ENCODE results near the gene HINT1.
"Not testable (repeated sequence)": the region's sequence is repeated elsewhere in the genome, so short reads cannot be mapped to it uniquely, and the experiment has no call there.

The HINT1 gene

DNA sequence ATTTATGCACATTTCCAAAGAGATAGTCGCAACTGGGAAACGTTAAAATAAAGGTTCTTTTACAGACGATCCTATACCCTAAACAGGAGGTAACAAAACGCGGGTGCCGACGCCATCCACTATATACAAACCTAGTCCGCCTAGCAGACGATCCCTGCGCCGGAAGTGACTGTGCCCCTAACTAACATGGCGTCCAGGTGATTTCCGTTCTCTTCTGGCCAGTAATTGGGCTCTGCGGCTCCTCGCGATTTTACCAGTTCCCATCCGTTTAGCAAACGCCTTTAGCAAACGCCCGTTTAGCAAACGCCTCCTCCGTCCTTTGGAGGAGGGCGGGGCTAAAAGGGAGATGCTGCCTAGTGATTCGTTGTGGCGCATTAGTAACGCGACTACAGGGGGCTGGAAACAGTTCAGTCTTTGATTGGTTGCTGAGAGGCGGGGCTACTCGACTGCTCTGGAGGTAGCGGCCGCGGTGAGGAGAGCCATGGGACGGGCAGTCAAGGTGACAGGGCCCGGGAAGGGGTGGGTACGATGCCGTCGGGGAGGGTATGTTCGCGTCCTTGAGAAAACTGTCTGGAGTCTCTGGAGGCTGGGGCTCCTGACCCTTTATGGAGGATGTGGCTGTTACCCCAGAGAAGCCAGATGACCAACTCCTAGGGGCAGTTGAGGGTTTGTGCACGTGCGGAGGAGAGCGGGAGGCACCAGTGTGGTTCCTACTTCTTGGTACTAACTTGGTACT, 5.7 kb upstream of the HINT1 start, which contains the start of gene LYRM7:
TSS of gene LYRM7 (plus strand) at position 405 of the 736 bp plus-strand sequence. CDS start at position 482, 77 bp downstream.
- DNase-seq (ENCODE audit: low read depth in 2 of 2): peak; percentile 84 to 88

DNA sequence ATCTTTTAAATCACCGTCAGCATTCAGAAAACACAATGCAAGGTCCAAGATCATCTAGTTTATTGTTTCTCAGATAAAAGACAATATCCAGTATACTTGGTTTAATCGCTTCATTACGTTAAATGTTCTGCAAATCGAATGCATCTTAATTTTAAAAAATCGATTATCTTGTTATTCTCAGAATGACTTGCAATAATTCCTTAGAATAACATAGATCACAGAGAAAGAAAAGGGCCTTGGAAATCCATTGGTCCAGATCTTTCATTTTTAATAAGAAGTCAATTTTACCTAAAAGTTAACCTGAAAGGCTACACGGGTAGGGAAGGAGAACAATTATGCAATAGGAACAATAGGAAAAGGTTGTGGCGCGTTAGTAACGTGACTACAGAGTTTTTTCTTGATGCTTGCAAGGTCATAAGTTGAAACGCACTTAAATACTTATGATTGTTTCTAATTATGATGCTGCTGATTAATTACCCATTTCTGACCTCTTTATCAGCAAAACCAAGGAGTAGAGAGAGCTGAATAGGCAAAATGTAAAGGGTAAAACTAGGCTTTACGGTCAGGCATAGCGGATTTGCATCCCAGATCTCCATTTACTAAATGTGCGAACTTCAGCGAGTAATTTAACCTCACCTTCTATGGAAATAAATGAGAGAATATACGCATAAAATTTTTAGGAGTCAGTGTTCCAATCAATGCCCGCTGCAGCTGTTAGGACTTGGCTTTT, 4.9 kb upstream of the HINT1 start:
- no peak for DNase-seq (ENCODE audit: low read depth in 2 of 2)

DNA sequence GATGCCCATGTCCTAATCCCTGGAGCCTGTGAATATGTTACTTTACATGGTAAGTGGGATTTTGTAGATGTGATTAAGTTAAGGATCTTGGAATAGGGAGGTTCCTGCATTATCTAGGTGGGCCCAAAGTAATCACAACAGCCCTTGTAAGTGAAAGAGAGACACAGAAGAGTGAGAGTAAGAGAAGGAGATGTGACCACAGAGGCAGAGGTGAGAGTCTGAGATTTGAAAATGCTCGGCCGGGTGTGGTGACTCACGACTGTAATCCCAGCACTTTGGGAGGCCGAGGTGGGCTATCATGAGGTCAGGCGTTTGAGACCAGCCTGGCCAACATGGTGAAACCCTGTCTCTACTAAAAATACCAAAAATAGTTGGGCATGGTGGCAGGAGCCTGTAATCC, 2.6 kb upstream of the HINT1 start:
- no peak for DNase-seq (ENCODE audit: low read depth in 2 of 2)

DNA sequence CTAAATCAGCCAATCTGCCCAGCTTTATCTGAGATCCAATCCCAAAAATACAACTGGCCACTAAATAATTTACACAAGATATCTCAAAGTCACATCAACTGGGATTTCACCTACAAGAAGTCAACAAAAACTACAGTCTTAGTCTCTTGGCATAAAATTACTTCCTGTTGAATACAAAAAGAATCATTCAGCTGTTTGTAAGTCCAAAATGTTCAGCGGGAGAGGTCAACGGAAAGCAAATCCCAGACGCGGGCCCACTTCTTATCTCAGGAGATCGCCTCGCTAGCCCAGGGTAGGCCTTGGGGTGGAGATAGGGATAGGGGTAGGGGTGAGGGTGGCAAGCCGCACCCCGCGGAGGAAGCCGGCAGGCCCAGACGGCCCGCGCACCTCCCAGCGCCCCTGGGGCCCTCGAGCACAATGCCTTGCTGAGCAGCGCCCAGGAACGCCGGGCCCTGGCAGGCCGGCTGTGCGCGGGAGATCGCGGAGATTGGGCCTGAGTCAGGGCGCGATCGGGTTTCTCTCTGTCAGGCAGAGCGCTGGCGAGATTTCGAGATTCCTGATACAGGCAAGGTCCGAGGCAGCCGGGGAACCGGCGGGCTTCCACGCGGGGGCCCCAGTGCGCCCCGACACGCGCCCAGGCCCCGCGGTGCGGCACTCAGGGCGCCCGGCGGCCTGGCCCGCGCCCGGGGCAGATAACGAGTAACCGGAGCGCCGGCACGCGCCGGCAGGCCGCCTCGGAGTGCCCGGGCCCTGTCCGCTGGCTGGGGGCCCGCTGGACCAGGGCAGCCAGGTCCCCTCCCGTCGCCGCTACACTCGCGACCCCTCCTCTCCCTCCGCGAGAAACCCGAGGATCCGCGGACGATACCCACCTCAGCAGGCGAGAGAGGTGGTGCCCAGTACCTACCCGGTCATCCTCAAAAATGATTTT, 601 bp downstream of the HINT1 start:
- DNase-seq (ENCODE audit: low read depth in 2 of 2): peak; percentile 31 to 57

DNA sequence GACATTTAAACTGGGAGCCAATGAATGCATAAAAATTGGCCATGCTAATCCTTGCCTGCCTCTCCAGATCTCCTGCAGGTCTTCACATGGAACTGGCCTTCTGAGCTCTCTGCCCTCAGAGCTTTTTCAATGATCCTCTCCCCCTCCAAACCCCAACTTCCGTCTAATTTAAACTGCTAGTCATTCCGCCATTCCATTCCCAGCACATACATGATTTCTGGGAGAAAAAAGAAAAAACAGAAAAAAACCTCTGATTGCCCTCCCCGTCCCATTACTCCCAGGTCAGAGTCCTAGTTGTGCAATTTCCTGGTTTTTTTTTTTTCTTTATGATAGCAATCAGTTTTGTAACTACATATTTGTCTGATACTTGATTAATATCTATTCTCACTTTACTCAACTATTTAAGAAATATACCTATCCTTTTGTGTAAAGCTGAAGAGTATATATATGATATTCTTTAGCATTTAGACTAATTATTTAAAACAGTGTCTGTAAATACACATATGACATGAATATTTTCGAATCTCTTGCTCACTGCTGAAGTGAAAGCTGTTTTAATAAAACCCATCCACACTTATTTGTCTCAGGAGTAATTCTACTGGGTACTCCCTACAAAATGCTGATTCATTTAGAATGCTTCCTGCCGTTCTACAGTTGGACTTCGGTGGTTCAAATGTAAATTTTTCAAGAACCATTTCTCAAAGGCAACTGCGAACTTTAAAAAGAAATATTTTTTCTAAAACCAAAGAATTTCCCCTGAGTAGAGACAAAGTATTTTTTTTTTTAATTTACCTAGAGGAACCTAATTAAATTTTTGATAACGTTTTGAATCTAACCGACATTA, 1.6 kb downstream of the HINT1 start:
- DNase-seq (ENCODE audit: low read depth in 2 of 2): no peak

DNA sequence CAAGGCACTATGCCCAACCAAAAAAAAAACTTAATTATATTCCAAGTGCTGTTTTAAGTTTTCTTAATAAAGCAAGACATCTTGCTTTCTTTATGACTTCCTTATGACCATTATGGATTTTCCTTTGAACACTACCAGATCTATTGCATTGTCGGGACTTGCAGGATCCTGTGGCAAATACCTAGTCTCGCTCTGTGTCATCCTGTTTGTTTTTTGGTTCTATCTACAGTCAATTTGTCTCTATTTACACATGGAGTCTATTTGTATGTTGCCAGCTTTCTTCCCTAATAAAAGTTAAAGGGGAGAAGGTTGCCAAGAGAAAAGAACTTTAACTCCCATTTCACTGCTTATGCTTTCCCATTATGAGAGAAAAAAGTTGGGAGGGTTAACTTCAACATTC, 4.9 kb downstream of the HINT1 start:
- no peak for DNase-seq (ENCODE audit: low read depth in 2 of 2)

DNA sequence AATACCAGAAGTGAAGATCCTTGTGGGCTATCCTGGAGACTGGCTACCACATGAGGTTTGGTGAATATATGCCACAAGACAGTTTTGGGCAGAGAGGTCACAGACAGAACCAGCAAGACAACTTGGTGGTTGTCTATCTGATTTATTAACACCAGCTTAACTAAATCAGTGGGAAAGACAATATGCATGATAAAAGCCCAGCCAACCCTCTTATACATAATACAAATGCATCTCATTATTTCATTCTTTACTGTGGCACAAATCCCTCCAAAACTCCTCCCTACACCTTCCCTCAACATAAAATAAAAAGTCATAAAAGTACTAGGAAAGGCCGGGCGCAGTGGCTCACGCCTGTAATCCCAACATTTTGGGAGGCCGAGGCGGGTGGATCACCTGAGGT, 8.1 kb downstream of the HINT1 start:
- DNase-seq (ENCODE audit: low read depth in 2 of 2): no peak

DNA sequence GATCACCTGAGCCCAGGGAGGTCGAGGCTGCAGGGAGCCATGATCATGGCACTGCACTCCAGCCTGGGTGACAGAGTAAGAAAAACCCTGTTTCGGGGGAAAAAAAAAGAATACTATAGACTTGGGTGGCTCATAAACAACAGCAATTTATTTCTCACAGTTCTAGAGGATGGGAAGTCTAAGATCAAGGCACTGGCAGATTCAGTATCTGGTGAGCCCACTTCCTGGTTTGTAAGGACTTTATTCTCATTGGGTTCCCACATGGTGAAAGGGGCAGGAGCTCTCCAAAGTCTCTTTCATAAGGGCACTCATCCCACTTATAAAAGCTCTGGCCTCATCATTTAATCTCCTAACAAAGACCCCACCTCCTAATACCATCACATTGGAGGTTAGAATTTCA, 8.7 kb downstream of the HINT1 start:
- DNase-seq (ENCODE audit: low read depth in 2 of 2): no peak

DNA sequence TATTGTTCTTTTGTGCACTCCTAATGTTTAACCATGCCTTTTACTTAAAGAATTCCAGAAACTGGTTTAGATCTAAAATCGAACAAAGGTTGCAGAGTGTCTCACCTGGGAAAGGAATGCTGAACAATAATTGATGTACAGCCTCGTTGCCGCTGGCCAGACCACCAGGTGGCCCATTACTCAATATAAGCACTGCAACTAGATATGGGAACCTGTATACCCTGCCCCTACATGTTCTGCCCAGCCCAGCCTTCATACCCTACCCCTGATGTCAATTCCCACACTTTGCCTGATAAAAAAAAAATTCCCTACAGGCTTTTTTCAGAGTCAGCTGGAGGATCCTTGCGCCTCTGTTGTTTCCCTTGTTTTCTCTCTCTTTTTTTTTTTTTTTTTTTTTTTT, 13.8 kb downstream of the HINT1 start:
- DNase-seq (ENCODE audit: low read depth in 2 of 2): no peak

DNA sequence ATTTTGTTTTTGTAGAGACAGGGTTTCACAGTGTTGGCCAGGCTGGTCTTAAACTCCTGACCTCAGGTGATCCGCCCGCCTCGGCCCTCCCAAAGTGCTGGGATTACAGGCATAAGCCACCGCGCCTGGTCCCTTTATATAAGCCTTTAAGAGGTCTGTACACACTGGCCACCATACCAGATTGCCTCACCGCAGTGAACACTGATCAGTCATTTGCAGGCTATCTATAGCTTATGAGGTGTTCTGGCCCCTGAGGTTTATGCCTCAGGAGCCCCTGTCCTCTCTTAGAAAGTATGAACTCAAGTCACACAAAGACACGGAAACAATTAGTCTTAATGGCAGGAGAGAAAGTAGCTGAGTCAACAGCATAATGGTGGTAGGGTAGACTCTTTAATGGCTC, 14.6 kb downstream of the HINT1 start:
- DNase-seq (ENCODE audit: low read depth in 2 of 2): no peak

DNA sequence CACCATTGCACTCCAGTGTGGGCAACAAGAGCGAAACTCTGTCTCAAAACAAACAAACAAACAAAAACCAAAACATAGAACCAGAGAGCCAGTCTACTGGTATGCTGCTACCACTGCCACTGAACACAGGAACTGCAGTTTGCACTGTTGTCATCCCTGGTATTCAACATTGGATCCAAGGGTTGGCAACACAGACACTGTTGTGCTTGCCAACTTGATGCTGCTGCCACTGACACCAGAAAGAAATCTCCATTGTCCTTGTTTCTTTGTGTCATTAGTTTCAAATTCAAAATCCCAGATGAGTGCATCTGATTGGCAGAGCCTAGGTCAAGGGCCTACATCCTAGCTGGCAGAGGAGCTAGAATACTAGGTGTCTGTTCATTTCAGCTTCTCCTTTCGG, 16.2 kb downstream of the HINT1 start:
- DNase-seq (ENCODE audit: low read depth in 2 of 2): no peak

DNA sequence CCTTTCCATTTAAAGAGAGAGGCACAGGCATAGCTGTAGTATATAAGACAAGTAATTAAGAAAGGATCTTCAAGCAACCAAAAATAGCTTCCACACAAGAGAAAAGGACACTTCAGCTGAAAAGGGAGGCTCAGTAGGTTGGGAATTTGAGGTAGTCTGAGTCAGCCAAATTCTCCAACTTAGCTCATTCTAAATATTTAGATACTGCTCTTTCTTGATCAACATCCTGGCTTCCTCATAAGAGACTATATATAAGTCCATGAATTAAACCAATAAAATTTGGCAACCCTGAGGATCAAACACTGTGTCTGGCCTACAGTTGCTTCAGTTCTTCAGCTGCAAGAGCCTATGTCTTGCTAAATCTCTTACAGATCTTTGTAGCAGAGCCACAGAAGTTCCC, 17.8 kb downstream of the HINT1 start:
- DNase-seq (ENCODE audit: low read depth in 2 of 2): no peak

DNA sequence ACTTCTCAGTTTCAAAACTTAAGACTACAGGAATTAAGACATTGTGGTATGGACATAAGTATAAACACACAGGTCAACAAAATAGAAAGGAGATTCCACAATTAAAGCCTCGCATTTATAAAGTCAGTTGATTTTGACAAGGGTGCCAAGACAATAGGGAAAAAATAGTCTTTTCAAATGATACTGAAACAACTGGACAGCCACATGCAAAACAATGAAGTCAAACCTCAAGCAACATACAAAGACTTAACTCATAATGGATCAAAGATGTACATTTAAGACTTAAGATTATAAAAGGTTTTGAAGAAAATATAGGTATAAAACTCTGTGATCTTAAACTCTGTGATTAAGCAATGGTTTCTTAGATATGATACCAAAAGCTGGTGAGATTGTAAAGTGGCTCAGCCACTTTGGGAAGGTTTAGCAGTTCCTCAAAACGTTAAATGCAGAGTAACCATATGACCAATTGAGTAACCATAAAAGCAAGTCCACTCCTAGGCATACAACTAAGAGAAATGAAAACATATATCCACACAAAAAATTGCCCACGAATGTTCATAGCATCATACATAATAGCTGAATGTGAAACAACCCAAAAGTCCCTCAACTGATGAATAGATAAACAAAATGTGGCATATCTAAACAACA, 22.0 kb downstream of the HINT1 start:
- DNase-seq (ENCODE audit: low read depth in 2 of 2): no peak

DNA sequence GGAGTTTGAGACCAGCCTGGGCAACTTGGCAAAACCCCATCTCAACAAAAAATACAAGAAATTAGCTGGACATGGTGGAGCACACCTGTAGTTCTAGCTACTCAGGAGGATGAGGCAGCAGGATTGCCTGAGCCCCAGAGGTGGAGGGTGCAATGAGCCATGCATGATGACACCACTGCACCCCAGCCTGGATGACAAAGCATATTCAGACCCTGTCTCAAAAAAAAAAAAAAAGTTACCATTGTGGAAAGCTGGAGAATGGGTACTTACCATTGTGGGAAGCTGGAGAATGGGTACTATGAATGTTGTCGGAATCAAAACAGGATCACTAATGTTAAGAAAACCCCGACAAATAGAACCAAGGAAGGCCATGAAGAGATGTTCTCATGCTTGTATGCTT, 25.7 kb downstream of the HINT1 start:
- DNase-seq (ENCODE audit: low read depth in 2 of 2): no peak

DNA sequence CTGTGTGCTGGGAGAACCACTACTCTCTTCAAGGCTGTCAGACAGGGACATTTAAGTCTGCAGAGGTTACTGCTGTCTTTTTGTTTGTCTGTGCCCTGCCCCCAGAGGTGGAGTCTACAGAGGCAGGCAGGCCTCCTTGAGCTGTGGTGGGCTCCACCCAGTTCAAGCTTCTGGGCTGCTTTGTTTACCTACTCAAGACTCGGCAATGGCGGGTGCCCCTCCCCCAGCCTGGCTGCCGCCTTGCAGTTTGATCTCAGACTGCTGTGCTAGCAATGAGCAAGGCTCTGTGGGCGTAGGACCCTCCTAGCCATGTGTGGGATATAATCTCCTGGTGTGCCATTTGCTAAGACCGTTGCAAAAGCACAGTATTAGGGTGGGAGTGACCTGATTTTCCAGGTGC, 26.6 kb downstream of the HINT1 start:
- not testable (repeated sequence) for DNase-seq (ENCODE audit: low read depth in 2 of 2)

DNA sequence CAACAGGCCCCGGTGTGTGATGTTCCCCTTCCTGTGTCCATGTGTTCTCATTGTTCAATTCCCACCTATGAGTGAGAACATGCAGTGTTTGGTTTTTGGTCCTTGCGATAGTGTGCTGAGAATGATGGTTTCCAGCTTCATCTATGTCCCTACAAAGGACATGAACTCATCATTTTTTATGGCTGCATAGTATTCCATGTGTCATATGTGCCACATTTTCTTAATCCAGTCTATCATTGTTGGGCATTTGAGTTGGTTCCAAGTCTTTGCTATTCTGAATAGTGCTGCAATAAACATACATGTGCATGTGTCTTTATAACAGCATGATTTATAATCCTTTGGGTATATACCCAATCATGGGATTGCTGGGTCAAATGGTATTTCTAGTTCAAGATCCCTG, 32.0 kb downstream of the HINT1 start:
- not testable (repeated sequence) for DNase-seq (ENCODE audit: low read depth in 2 of 2)

DNA sequence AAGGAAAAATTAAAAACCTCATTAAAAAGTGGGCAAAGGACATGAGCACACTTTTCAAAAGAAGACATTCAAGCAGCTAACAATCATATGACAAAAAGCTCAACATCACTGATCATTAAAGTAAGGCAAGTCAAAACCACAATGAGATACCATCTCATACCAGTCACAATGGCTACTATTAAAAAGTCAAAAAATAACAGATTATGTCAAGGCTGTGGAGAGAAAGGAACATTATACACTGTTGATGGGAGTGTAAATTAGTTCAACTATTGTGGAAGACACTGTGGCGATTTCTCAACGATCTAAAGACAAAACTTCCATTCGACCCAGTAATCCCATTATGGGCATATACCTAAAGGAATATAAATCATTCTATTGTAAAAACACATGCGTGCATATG, 35.8 kb downstream of the HINT1 start:
- DNase-seq (ENCODE audit: low read depth in 2 of 2): no peak

DNA sequence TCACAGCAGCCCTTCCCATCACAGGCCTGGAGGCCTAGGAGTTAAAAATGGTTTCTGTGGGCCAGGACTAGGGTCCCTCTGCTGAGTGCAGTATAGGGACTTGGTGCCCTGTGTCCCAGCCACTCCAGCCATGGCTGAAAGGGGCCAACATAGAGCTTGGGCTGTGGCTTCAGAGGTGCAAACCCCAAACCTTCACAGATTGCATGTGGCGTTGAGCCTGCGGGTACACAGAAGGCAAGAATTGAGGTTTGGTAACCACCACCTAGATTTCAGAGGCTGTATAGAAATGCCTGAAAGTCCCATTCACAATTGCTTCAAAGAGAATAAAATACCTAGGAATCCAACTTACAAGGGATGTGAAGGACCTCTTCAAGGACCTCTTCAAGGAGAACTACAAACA, 37.8 kb downstream of the HINT1 start:
- DNase-seq (ENCODE audit: low read depth in 2 of 2): not testable (repeated sequence)

DNA sequence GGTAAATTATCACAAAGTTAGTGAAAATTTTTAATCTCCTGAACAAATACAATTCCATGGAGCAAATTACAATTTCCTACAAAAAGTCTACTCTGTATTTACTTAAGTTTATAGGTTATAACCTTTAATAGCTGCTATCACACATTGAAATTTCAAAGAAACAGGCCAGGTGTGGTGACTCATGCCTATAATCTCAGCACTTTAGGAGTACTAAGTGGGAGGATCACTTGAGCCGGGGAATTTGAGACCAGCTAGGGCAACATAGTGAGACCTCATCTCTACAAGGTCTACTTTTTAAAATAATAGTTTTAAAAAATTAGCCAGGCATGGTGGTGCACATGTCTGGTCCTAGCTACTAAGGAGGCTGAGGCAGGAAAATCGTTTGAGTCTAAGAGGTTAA, 50.3 kb downstream of the HINT1 start:
- no peak for DNase-seq (ENCODE audit: low read depth in 2 of 2)

DNA sequence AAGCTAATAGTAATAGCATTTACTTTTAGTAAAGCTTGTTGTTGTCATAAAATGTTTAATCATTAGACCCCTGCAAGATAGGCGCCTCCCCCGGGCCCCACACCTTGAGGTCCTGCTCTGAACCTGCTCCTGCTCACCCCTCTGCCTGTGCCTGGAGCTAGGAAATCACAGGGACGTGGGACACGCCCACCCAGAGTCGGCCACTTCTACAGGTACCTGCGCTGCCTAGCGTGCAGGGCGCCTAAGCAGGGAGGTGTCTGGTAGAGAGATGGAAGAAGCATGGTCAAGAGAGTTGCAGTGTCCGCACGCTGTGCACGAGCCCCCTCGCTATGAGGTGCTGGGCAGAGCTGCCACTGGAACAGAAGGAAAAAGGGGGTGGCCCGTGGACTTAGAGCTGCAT, 52.6 kb downstream of the HINT1 start:
- no peak for DNase-seq (ENCODE audit: low read depth in 2 of 2)

DNA sequence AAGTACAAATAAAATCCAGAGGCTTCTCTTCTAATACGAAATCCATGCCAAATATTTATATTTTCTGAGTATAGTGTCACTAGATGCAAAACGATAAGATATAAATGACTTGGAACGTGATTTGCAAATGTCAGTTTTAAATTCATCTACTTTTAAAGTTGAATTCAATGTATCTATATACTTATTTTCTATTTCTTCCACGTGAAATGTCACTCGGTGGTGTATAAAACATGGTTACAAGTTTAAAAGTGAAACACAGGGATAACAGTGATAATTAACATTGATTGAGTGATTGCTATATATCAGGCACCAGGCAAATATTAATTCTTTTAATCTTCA, 54.8 kb downstream of the HINT1 start:
- DNase-seq (ENCODE audit: low read depth in 2 of 2): no peak
